H9 (cell line): ENCODE results near the gene CABP7. TPM values are rescaled to one million over a fixed set of nuclear protein-coding genes. Genes with fewer than 3 reads are reported as not detected.

Experiments used
- DNase-seq: peaks from one replicate; pipeline ENCODE4 v3.0.0-alpha.2; 2017
- H2AFZ ChIP-seq: one replicate; pipeline ENCODE4 v1.6.1; 2013; ENCODE audit warnings: mild to moderate bottlenecking, low read length, control low read depth, moderate library complexity
- H2AK5ac ChIP-seq: 2 replicates; pipeline ENCODE4 v1.6.1; 2013; ENCODE audit warnings: low read length, control low read depth, mixed read lengths; ENCODE audit not compliant: insufficient read length
- H2BK120ac ChIP-seq: one replicate; pipeline ENCODE4 v1.6.1; 2013; ENCODE audit warnings: low read depth, mild to moderate bottlenecking, low read length, control low read depth, inconsistent platforms; ENCODE audit not compliant: poor library complexity, severe bottlenecking
- H2BK12ac ChIP-seq: 2 replicates; pipeline ENCODE4 v1.6.1; 2013; ENCODE audit warnings: low read length, control low read depth, mixed read lengths, low read depth; ENCODE audit not compliant: insufficient read length
- H2BK15ac ChIP-seq: 2 replicates; pipeline ENCODE4 v1.6.1; 2013; ENCODE audit warnings: low read depth, low read length, control low read depth
- H2BK20ac ChIP-seq: one replicate; pipeline ENCODE4 v1.6.1; 2013; ENCODE audit warnings: low read depth, mild to moderate bottlenecking, low read length, control low read depth, inconsistent platforms; ENCODE audit not compliant: poor library complexity, severe bottlenecking
- H2BK5ac ChIP-seq: 2 replicates; pipeline ENCODE4 v1.6.1; 2013; ENCODE audit warnings: low read length, control low read depth, mixed read lengths; ENCODE audit not compliant: insufficient read length
- H3K14ac ChIP-seq: 2 replicates; pipeline ENCODE4 v1.6.1; 2013; ENCODE audit warnings: low read length, control low read depth; ENCODE audit not compliant: insufficient read depth
- H3K18ac ChIP-seq: 2 replicates; pipeline ENCODE4 v1.6.1; 2013; ENCODE audit warnings: low read depth, mild to moderate bottlenecking, mixed read lengths, low read length, control low read depth; ENCODE audit not compliant: insufficient read length
- H3K23ac ChIP-seq: 2 replicates; pipeline ENCODE4 v1.6.1; 2013; ENCODE audit warnings: low read length, control low read depth, mixed read lengths, low read depth; ENCODE audit not compliant: insufficient read length
- H3K23me2 ChIP-seq: 2 replicates; pipeline ENCODE4 v1.6.1; 2013; ENCODE audit warnings: low read depth, mild to moderate bottlenecking, mixed read lengths, low read length, control low read depth; ENCODE audit not compliant: insufficient read length, poor library complexity, severe bottlenecking
- H3K27ac ChIP-seq: 2 replicates; pipeline ENCODE4 v1.5.1; 2013; ENCODE audit warnings: low read length, control low read depth, mixed read lengths, low read depth; ENCODE audit not compliant: insufficient read length
- H3K27me3 ChIP-seq: 2 replicates; pipeline ENCODE4 v1.6.1; 2013; ENCODE audit warnings: low read length, control low read depth, inconsistent platforms; ENCODE audit not compliant: insufficient read depth
- H3K4ac ChIP-seq: 2 replicates; pipeline ENCODE4 v1.6.1; 2013; ENCODE audit warnings: low read depth, mild to moderate bottlenecking, control low read depth, inconsistent platforms, low read length, moderate library complexity
- H3K4me1 ChIP-seq: 2 replicates; pipeline ENCODE4 v1.6.1; 2013; ENCODE audit warnings: low read length, control low read depth, inconsistent platforms; ENCODE audit not compliant: insufficient read depth
- H3K4me2 ChIP-seq: 2 replicates; pipeline ENCODE4 v1.6.1; 2013; ENCODE audit warnings: low read length, control low read depth, mixed read lengths; ENCODE audit not compliant: insufficient read length, insufficient read depth
- H3K56ac ChIP-seq: 2 replicates; pipeline ENCODE4 v1.6.1; 2013; ENCODE audit warnings: low read depth, mild to moderate bottlenecking, mixed read lengths, low read length, control low read depth; ENCODE audit not compliant: insufficient read length
- H3K79me1 ChIP-seq: 2 replicates; pipeline ENCODE4 v1.6.1; 2013; ENCODE audit warnings: low read depth, mild to moderate bottlenecking, moderate library complexity, low read length, control low read depth, inconsistent platforms; ENCODE audit not compliant: insufficient read depth, poor library complexity, severe bottlenecking
- H3K79me2 ChIP-seq: 2 replicates; pipeline ENCODE4 v1.6.1; 2013; ENCODE audit warnings: low read length, control low read depth, inconsistent platforms; ENCODE audit not compliant: insufficient read depth
- H3K9ac ChIP-seq: 2 replicates; pipeline ENCODE4 v1.6.1; 2013; ENCODE audit warnings: low read length, control low read depth, mixed read lengths; ENCODE audit not compliant: insufficient read length; ENCODE audit errors: extremely low read depth
- H3K9me3 ChIP-seq: one replicate; pipeline ENCODE4 v1.6.1; 2013; ENCODE audit warnings: low read depth, low read length, inconsistent platforms; ENCODE audit not compliant: control insufficient read depth
- H3T11ph ChIP-seq: one replicate; pipeline ENCODE4 v1.6.1; 2013; ENCODE audit warnings: mild to moderate bottlenecking, low read length, control low read depth, inconsistent platforms
- H4K20me1 ChIP-seq: one replicate; pipeline ENCODE4 v1.6.1; 2013; ENCODE audit not compliant: control insufficient read depth, insufficient read length, insufficient read depth
- H4K5ac ChIP-seq: 2 replicates; pipeline ENCODE4 v1.6.1; 2013; ENCODE audit warnings: low read depth, mild to moderate bottlenecking, mixed read lengths, low read length, control low read depth; ENCODE audit not compliant: insufficient read length
- H4K8ac ChIP-seq: replicated peaks from 2 replicates; pipeline ENCODE4 v1.6.1; 2013; ENCODE audit warnings: low read length, control low read depth, mixed read lengths, low read depth; ENCODE audit not compliant: insufficient read length
- H4K91ac ChIP-seq: 2 replicates; pipeline ENCODE4 v1.6.1; 2013; ENCODE audit warnings: low read depth, mild to moderate bottlenecking, moderate library complexity, mixed read lengths, low read length, control low read depth; ENCODE audit not compliant: insufficient read length
- H3K27ac Mint-ChIP-seq, 3 experiments: 2 replicates in 2 of 3; 3 replicates in 1 of 3; pipeline ENCODE4 v1.8.0; 2020 to 2021; ENCODE audit warnings: mixed read lengths in 3 of 3, mild to moderate bottlenecking in 1 of 3, moderate library complexity in 1 of 3
- H3K27me3 Mint-ChIP-seq: 2 replicates; pipeline ENCODE4 v1.8.0; 2021; ENCODE audit warnings: low read depth, mild to moderate bottlenecking, moderate library complexity, mixed read lengths
- H3K36me3 Mint-ChIP-seq, 3 experiments: 2 replicates in 2 of 3; 3 replicates in 1 of 3; pipeline ENCODE4 v1.8.0; 2020 to 2021; ENCODE audit warnings: low read depth in 3 of 3, mixed read lengths in 3 of 3; ENCODE audit not compliant: insufficient read depth in 1 of 3
- H3K4me1 Mint-ChIP-seq, 2 experiments: 2 replicates each; pipeline ENCODE4 v1.8.0; 2020; ENCODE audit warnings: mixed read lengths in 2 of 2
- H3K4me3 Mint-ChIP-seq, 2 experiments: 2 replicates in 1 of 2; 3 replicates in 1 of 2; pipeline ENCODE4 v1.8.0; 2020 to 2021; ENCODE audit warnings: mild to moderate bottlenecking in 2 of 2, mixed read lengths in 2 of 2, moderate library complexity in 1 of 2
- H3K9me3 Mint-ChIP-seq, 2 experiments: 2 replicates in 1 of 2; 3 replicates in 1 of 2; pipeline ENCODE4 v1.8.0; 2020; ENCODE audit warnings: mild to moderate bottlenecking in 2 of 2, mixed read lengths in 2 of 2, moderate library complexity in 1 of 2
- WGBS: extraction: QIAGEN DNeasy Blood & Tissue Kit; methylation state at CpG from one replicate; pipeline ENCODE4 v1.1.7; 2013; ENCODE audit warnings: missing lambda C conversion rate, low lambda C conversion rate, mixed read lengths; ENCODE audit not compliant: insufficient read length; ENCODE audit errors: extremely low coverage; 5-methylcytosine and 5-hydroxymethylcytosine counted together
- total RNA-seq: library from RNA; stranded (reverse); gene quantifications from 2 replicates; pipeline ENCODE4 v1.2.1, GENCODE V29; 2021
- TF ChIP-seq, protein P1 (sequence below): fragments of 200-600 bp; sonication (generic); conservative IDR thresholded peaks from 3 replicates; pipeline ENCODE4 v1.8.0; 2021; ENCODE audit warnings: antibody characterized with exemption, mild to moderate bottlenecking

The CABP7 gene
- total RNA-seq, 1 experiment from 2014 or later: 0.83 TPM

- no peak overlapping the region for H4K5ac ChIP-seq
- Mint-ChIP-seq H3K27me3 (no peaks in the 10 kb centered on the region), H3K9me3 (no peaks in the 10 kb centered on the region), H3K36me3 (peaks cover 13 to 59% (median 47%) of the 10 kb centered on the region in 3 experiments), H3K4me1 (peaks cover 0 to 3% of the 10 kb centered on the region in 2 experiments; a peak in 1 of 4 replicates), H3K4me3 (no peak overlapping the region), H3K27ac (no peak overlapping the region; a peak in 1 of 7 replicates)
- no peak overlapping the region for H4K8ac ChIP-seq
- DNase-seq: no peak
- no peak overlapping the region for H3K4ac ChIP-seq
- H2BK5ac ChIP-seq: no peak overlapping the region
- H3K79me1 ChIP-seq: no peaks in the 10 kb centered on the region
- no peak overlapping the region for H3K4me2 ChIP-seq
- no peak overlapping the region for H3K23ac ChIP-seq
- H4K91ac ChIP-seq: no peak overlapping the region
- no peak overlapping the region for H2BK120ac ChIP-seq
- H2BK12ac ChIP-seq: no peak overlapping the region
- H2AK5ac ChIP-seq: no peak overlapping the region
- H3K9me3 ChIP-seq: no peaks in the 10 kb centered on the region
- H3K14ac ChIP-seq: no peak overlapping the region
- no peak overlapping the region for H2AFZ ChIP-seq
- peaks cover 2% of the 10 kb centered on the region for H4K20me1 ChIP-seq
- H3K18ac ChIP-seq: no peak overlapping the region
- no peaks in the 10 kb centered on the region for H3K79me2 ChIP-seq
- no peak overlapping the region for H2BK20ac ChIP-seq
- H3K9ac ChIP-seq: no peak overlapping the region
- no CpG with 5 or more reads among the region's 14 CpGs for WGBS
- no peak overlapping the region for H2BK15ac ChIP-seq
- H3K27me3 ChIP-seq: no peaks in the 10 kb centered on the region
- no peaks in the 10 kb centered on the region for H3K23me2 ChIP-seq
- TF ChIP-seq, protein P1, sequence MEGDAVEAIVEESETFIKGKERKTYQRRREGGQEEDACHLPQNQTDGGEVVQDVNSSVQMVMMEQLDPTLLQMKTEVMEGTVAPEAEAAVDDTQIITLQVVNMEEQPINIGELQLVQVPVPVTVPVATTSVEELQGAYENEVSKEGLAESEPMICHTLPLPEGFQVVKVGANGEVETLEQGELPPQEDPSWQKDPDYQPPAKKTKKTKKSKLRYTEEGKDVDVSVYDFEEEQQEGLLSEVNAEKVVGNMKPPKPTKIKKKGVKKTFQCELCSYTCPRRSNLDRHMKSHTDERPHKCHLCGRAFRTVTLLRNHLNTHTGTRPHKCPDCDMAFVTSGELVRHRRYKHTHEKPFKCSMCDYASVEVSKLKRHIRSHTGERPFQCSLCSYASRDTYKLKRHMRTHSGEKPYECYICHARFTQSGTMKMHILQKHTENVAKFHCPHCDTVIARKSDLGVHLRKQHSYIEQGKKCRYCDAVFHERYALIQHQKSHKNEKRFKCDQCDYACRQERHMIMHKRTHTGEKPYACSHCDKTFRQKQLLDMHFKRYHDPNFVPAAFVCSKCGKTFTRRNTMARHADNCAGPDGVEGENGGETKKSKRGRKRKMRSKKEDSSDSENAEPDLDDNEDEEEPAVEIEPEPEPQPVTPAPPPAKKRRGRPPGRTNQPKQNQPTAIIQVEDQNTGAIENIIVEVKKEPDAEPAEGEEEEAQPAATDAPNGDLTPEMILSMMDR: no peak
- H3K27ac ChIP-seq: no peak overlapping the region
- H3K56ac ChIP-seq: no peak overlapping the region
- H3T11ph ChIP-seq: no peak overlapping the region
- no peaks in the 10 kb centered on the region for H3K4me1 ChIP-seq
Observed at GRCh38 chr22:29673361-29674066, 46.3 kb upstream of the CABP7 start.
